ENCODE data around the gene LSR. TPM values are rescaled to one million over a fixed set of nuclear protein-coding genes. Genes with fewer than 3 reads are reported as not detected.

LSR gene
- polyA plus RNA-seq, 1 donor (not counting 4 experiments of a cell fraction or from before 2014, with no cell fraction given) = 51.3 TPM

DNA sequence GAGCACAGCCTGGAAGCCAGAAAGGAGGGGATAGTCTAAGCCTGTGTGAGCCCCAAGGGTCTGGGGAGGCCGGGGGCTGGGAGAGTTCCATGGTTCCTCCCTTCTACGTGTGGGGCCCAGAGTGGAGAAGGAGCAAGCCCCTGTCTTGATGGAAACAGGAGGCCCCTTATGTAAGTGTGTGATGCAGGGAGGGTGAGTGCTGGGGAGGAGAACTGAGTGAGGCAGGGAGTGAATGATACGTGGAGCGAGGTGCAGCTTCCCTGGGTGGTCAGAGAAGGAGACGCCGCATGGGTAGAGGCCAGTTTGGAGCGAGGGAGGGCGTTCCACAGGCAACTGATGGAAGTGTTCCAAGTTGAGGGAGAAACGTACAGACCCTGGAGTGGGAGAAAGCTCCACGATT, 59.1 kb downstream of the LSR start:
- Histone ChIP-seq H3K36me3 (ENCODE audit: control insufficient read depth in 2 of 2, extremely low read depth in 1 of 2, insufficient read depth in 2 of 2, low read length in 2 of 2) (no peaks in the 10 kb centered on the region), H3K9ac (ENCODE audit: control insufficient read depth, extremely low read depth, insufficient read depth, low read length) (no peak overlapping the region), H2AFZ (ENCODE audit: control insufficient read depth, low read length) (no peak overlapping the region), H3K9me1 (ENCODE audit: control insufficient read depth, extremely low read depth, insufficient read depth, low read length) (no peaks in the 10 kb centered on the region), H3K27ac (ENCODE audit: control insufficient read depth, insufficient read depth, low read length) (no peak overlapping the region), H3K4me2 (ENCODE audit: control insufficient read depth, extremely low read depth, insufficient read depth, low read depth, low read length) (no peak overlapping the region), H3K27me3 (ENCODE audit: control insufficient read depth, extremely low read depth, insufficient read depth, low read length) (peaks cover 3% of the 10 kb centered on the region), H3K79me2 (ENCODE audit: control insufficient read depth, insufficient read depth, low read length) (no peaks in the 10 kb centered on the region), H3K4me1 (ENCODE audit: control insufficient read depth, extremely low read depth, insufficient read depth, low read length) (no peaks in the 10 kb centered on the region), H3K4me3 (ENCODE audit: control insufficient read depth in 2 of 3, extremely low read depth in 1 of 3, insufficient read depth in 2 of 3, low read depth in 1 of 3, low read length in 3 of 3) (no peak overlapping the region), H4K20me1 (ENCODE audit: control insufficient read depth, extremely low read depth, insufficient read depth, low read length) (no peaks in the 10 kb centered on the region), H3K9me3 (ENCODE audit: control insufficient read depth, low read depth, low read length) (no peaks in the 10 kb centered on the region)
- no peak for TF ChIP-seq EZH2 (IDR thresholded peaks at IDR 0.05; ENCODE audit: low read length)
- TF ChIP-seq, protein P1, sequence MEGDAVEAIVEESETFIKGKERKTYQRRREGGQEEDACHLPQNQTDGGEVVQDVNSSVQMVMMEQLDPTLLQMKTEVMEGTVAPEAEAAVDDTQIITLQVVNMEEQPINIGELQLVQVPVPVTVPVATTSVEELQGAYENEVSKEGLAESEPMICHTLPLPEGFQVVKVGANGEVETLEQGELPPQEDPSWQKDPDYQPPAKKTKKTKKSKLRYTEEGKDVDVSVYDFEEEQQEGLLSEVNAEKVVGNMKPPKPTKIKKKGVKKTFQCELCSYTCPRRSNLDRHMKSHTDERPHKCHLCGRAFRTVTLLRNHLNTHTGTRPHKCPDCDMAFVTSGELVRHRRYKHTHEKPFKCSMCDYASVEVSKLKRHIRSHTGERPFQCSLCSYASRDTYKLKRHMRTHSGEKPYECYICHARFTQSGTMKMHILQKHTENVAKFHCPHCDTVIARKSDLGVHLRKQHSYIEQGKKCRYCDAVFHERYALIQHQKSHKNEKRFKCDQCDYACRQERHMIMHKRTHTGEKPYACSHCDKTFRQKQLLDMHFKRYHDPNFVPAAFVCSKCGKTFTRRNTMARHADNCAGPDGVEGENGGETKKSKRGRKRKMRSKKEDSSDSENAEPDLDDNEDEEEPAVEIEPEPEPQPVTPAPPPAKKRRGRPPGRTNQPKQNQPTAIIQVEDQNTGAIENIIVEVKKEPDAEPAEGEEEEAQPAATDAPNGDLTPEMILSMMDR (optimal IDR thresholded peaks at IDR 0.05 in 1 of 3, IDR thresholded peaks at IDR 0.05 in 1 of 3, conservative IDR thresholded peaks at IDR 0.05 in 1 of 3; ENCODE audit: extremely low read depth in 1 of 3, insufficient read depth in 2 of 3, low read length in 3 of 3) = no peak
- DNase-seq (ENCODE audit: low read depth, low spot score) (no peak), FAIRE-seq (no peak)
- dilution Hi-C loops (cut with MboI; ENCODE audit: extremely low pct_ligation_motif_present, low sequenced_read_pairs) = no loop called here

DNA sequence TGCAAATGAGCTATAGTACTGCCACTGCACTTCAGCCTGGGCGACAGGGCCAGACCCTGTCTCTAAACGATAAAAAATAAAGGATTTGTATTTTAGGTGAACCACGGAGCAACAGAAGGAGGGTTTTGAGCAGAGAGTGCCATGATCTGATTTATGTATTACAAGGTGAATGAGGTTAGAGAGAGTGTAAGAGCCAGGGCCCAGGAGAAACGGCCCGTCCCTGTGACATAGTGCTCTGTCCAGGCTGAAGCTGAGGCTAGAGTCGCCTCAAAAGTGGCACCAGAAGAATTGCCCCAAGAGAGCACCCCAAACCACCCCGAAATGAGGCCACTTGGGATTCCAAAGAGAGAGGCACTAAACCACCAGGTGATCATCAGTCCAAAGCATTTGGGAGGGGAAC, 60.1 kb downstream of the LSR start:
- Histone ChIP-seq H2AFZ (ENCODE audit: control insufficient read depth, low read length) (no peak overlapping the region), H3K9ac (ENCODE audit: control insufficient read depth, extremely low read depth, insufficient read depth, low read length) (no peak overlapping the region), H3K27ac (ENCODE audit: control insufficient read depth, insufficient read depth, low read length) (no peak overlapping the region), H3K4me1 (ENCODE audit: control insufficient read depth, extremely low read depth, insufficient read depth, low read length) (peaks cover 5% of the 10 kb centered on the region), H3K36me3 (ENCODE audit: control insufficient read depth in 2 of 2, extremely low read depth in 1 of 2, insufficient read depth in 2 of 2, low read length in 2 of 2) (no peaks in the 10 kb centered on the region), H4K20me1 (ENCODE audit: control insufficient read depth, extremely low read depth, insufficient read depth, low read length) (no peaks in the 10 kb centered on the region), H3K4me3 (ENCODE audit: control insufficient read depth in 2 of 3, extremely low read depth in 1 of 3, insufficient read depth in 2 of 3, low read depth in 1 of 3, low read length in 3 of 3) (no peak overlapping the region), H3K79me2 (ENCODE audit: control insufficient read depth, insufficient read depth, low read length) (no peaks in the 10 kb centered on the region), H3K27me3 (ENCODE audit: control insufficient read depth, extremely low read depth, insufficient read depth, low read length) (peaks cover 3% of the 10 kb centered on the region), H3K9me3 (ENCODE audit: control insufficient read depth, low read depth, low read length) (no peaks in the 10 kb centered on the region), H3K4me2 (ENCODE audit: control insufficient read depth, extremely low read depth, insufficient read depth, low read depth, low read length) (no peak overlapping the region), H3K9me1 (ENCODE audit: control insufficient read depth, extremely low read depth, insufficient read depth, low read length) (no peaks in the 10 kb centered on the region)
- dilution Hi-C loops (cut with MboI; ENCODE audit: extremely low pct_ligation_motif_present, low sequenced_read_pairs) = no loop called here
- no peak for FAIRE-seq
- TF ChIP-seq, protein P1 (optimal IDR thresholded peaks at IDR 0.05 in 1 of 3, IDR thresholded peaks at IDR 0.05 in 1 of 3, conservative IDR thresholded peaks at IDR 0.05 in 1 of 3; ENCODE audit: extremely low read depth in 1 of 3, insufficient read depth in 2 of 3, low read length in 3 of 3) = no peak
- no peak for TF ChIP-seq EZH2 (IDR thresholded peaks at IDR 0.05; ENCODE audit: low read length)
- DNase-seq (ENCODE audit: low read depth, low spot score) = no peak
